H9 (cell line): ENCODE data around the gene PLEK. TPM values are rescaled to one million over a fixed set of nuclear protein-coding genes. Genes with fewer than 3 reads are reported as not detected.

Experiments
- DNase-seq: peaks from one replicate; pipeline ENCODE4 v3.0.0-alpha.2; 2017
- H2AFZ ChIP-seq: one replicate; pipeline ENCODE4 v1.6.1; 2013; ENCODE audit warnings: mild to moderate bottlenecking, low read length, control low read depth, moderate library complexity
- H2AK5ac ChIP-seq: 2 replicates; pipeline ENCODE4 v1.6.1; 2013; ENCODE audit warnings: low read length, control low read depth, mixed read lengths; ENCODE audit not compliant: insufficient read length
- H2BK120ac ChIP-seq: one replicate; pipeline ENCODE4 v1.6.1; 2013; ENCODE audit warnings: low read depth, mild to moderate bottlenecking, low read length, control low read depth, inconsistent platforms; ENCODE audit not compliant: poor library complexity, severe bottlenecking
- H2BK12ac ChIP-seq: 2 replicates; pipeline ENCODE4 v1.6.1; 2013; ENCODE audit warnings: low read length, control low read depth, mixed read lengths, low read depth; ENCODE audit not compliant: insufficient read length
- H2BK15ac ChIP-seq: 2 replicates; pipeline ENCODE4 v1.6.1; 2013; ENCODE audit warnings: low read depth, low read length, control low read depth
- H2BK20ac ChIP-seq: one replicate; pipeline ENCODE4 v1.6.1; 2013; ENCODE audit warnings: low read depth, mild to moderate bottlenecking, low read length, control low read depth, inconsistent platforms; ENCODE audit not compliant: poor library complexity, severe bottlenecking
- H2BK5ac ChIP-seq: 2 replicates; pipeline ENCODE4 v1.6.1; 2013; ENCODE audit warnings: low read length, control low read depth, mixed read lengths; ENCODE audit not compliant: insufficient read length
- H3K14ac ChIP-seq: 2 replicates; pipeline ENCODE4 v1.6.1; 2013; ENCODE audit warnings: low read length, control low read depth; ENCODE audit not compliant: insufficient read depth
- H3K18ac ChIP-seq: 2 replicates; pipeline ENCODE4 v1.6.1; 2013; ENCODE audit warnings: low read depth, mild to moderate bottlenecking, mixed read lengths, low read length, control low read depth; ENCODE audit not compliant: insufficient read length
- H3K23ac ChIP-seq: 2 replicates; pipeline ENCODE4 v1.6.1; 2013; ENCODE audit warnings: low read length, control low read depth, mixed read lengths, low read depth; ENCODE audit not compliant: insufficient read length
- H3K23me2 ChIP-seq: 2 replicates; pipeline ENCODE4 v1.6.1; 2013; ENCODE audit warnings: low read depth, mild to moderate bottlenecking, mixed read lengths, low read length, control low read depth; ENCODE audit not compliant: insufficient read length, poor library complexity, severe bottlenecking
- H3K27ac ChIP-seq: 2 replicates; pipeline ENCODE4 v1.5.1; 2013; ENCODE audit warnings: low read length, control low read depth, mixed read lengths, low read depth; ENCODE audit not compliant: insufficient read length
- H3K27me3 ChIP-seq: 2 replicates; pipeline ENCODE4 v1.6.1; 2013; ENCODE audit warnings: low read length, control low read depth, inconsistent platforms; ENCODE audit not compliant: insufficient read depth
- H3K4ac ChIP-seq: 2 replicates; pipeline ENCODE4 v1.6.1; 2013; ENCODE audit warnings: low read depth, mild to moderate bottlenecking, control low read depth, inconsistent platforms, low read length, moderate library complexity
- H3K4me1 ChIP-seq: 2 replicates; pipeline ENCODE4 v1.6.1; 2013; ENCODE audit warnings: low read length, control low read depth, inconsistent platforms; ENCODE audit not compliant: insufficient read depth
- H3K4me2 ChIP-seq: 2 replicates; pipeline ENCODE4 v1.6.1; 2013; ENCODE audit warnings: low read length, control low read depth, mixed read lengths; ENCODE audit not compliant: insufficient read length, insufficient read depth
- H3K56ac ChIP-seq: 2 replicates; pipeline ENCODE4 v1.6.1; 2013; ENCODE audit warnings: low read depth, mild to moderate bottlenecking, mixed read lengths, low read length, control low read depth; ENCODE audit not compliant: insufficient read length
- H3K79me1 ChIP-seq: 2 replicates; pipeline ENCODE4 v1.6.1; 2013; ENCODE audit warnings: low read depth, mild to moderate bottlenecking, moderate library complexity, low read length, control low read depth, inconsistent platforms; ENCODE audit not compliant: insufficient read depth, poor library complexity, severe bottlenecking
- H3K79me2 ChIP-seq: 2 replicates; pipeline ENCODE4 v1.6.1; 2013; ENCODE audit warnings: low read length, control low read depth, inconsistent platforms; ENCODE audit not compliant: insufficient read depth
- H3K9ac ChIP-seq: 2 replicates; pipeline ENCODE4 v1.6.1; 2013; ENCODE audit warnings: low read length, control low read depth, mixed read lengths; ENCODE audit not compliant: insufficient read length; ENCODE audit errors: extremely low read depth
- H3K9me3 ChIP-seq: one replicate; pipeline ENCODE4 v1.6.1; 2013; ENCODE audit warnings: low read depth, low read length, inconsistent platforms; ENCODE audit not compliant: control insufficient read depth
- H3T11ph ChIP-seq: one replicate; pipeline ENCODE4 v1.6.1; 2013; ENCODE audit warnings: mild to moderate bottlenecking, low read length, control low read depth, inconsistent platforms
- H4K20me1 ChIP-seq: one replicate; pipeline ENCODE4 v1.6.1; 2013; ENCODE audit not compliant: control insufficient read depth, insufficient read length, insufficient read depth
- H4K5ac ChIP-seq: 2 replicates; pipeline ENCODE4 v1.6.1; 2013; ENCODE audit warnings: low read depth, mild to moderate bottlenecking, mixed read lengths, low read length, control low read depth; ENCODE audit not compliant: insufficient read length
- H4K8ac ChIP-seq: replicated peaks from 2 replicates; pipeline ENCODE4 v1.6.1; 2013; ENCODE audit warnings: low read length, control low read depth, mixed read lengths, low read depth; ENCODE audit not compliant: insufficient read length
- H4K91ac ChIP-seq: 2 replicates; pipeline ENCODE4 v1.6.1; 2013; ENCODE audit warnings: low read depth, mild to moderate bottlenecking, moderate library complexity, mixed read lengths, low read length, control low read depth; ENCODE audit not compliant: insufficient read length
- H3K27ac Mint-ChIP-seq, 3 experiments: 2 replicates in 2 of 3; 3 replicates in 1 of 3; pipeline ENCODE4 v1.8.0; 2020 to 2021; ENCODE audit warnings: mixed read lengths in 3 of 3, mild to moderate bottlenecking in 1 of 3, moderate library complexity in 1 of 3
- H3K27me3 Mint-ChIP-seq: 2 replicates; pipeline ENCODE4 v1.8.0; 2021; ENCODE audit warnings: low read depth, mild to moderate bottlenecking, moderate library complexity, mixed read lengths
- H3K36me3 Mint-ChIP-seq, 3 experiments: 2 replicates in 2 of 3; 3 replicates in 1 of 3; pipeline ENCODE4 v1.8.0; 2020 to 2021; ENCODE audit warnings: low read depth in 3 of 3, mixed read lengths in 3 of 3; ENCODE audit not compliant: insufficient read depth in 1 of 3
- H3K4me1 Mint-ChIP-seq, 2 experiments: 2 replicates each; pipeline ENCODE4 v1.8.0; 2020; ENCODE audit warnings: mixed read lengths in 2 of 2
- H3K4me3 Mint-ChIP-seq, 2 experiments: 2 replicates in 1 of 2; 3 replicates in 1 of 2; pipeline ENCODE4 v1.8.0; 2020 to 2021; ENCODE audit warnings: mild to moderate bottlenecking in 2 of 2, mixed read lengths in 2 of 2, moderate library complexity in 1 of 2
- H3K9me3 Mint-ChIP-seq, 2 experiments: 2 replicates in 1 of 2; 3 replicates in 1 of 2; pipeline ENCODE4 v1.8.0; 2020; ENCODE audit warnings: mild to moderate bottlenecking in 2 of 2, mixed read lengths in 2 of 2, moderate library complexity in 1 of 2
- WGBS: extraction: QIAGEN DNeasy Blood & Tissue Kit; methylation state at CpG from one replicate; pipeline ENCODE4 v1.1.7; 2013; ENCODE audit warnings: missing lambda C conversion rate, low lambda C conversion rate, mixed read lengths; ENCODE audit not compliant: insufficient read length; ENCODE audit errors: extremely low coverage; 5-methylcytosine and 5-hydroxymethylcytosine counted together
- total RNA-seq: library from RNA; stranded (reverse); gene quantifications from 2 replicates; pipeline ENCODE4 v1.2.1, GENCODE V29; 2021
- TF ChIP-seq, protein P1 (sequence below): fragments of 200-600 bp; sonication (generic); conservative IDR thresholded peaks from 3 replicates; pipeline ENCODE4 v1.8.0; 2021; ENCODE audit warnings: antibody characterized with exemption, mild to moderate bottlenecking

The PLEK gene
- total RNA-seq, 1 experiment from 2014 or later: not detected

DNA sequence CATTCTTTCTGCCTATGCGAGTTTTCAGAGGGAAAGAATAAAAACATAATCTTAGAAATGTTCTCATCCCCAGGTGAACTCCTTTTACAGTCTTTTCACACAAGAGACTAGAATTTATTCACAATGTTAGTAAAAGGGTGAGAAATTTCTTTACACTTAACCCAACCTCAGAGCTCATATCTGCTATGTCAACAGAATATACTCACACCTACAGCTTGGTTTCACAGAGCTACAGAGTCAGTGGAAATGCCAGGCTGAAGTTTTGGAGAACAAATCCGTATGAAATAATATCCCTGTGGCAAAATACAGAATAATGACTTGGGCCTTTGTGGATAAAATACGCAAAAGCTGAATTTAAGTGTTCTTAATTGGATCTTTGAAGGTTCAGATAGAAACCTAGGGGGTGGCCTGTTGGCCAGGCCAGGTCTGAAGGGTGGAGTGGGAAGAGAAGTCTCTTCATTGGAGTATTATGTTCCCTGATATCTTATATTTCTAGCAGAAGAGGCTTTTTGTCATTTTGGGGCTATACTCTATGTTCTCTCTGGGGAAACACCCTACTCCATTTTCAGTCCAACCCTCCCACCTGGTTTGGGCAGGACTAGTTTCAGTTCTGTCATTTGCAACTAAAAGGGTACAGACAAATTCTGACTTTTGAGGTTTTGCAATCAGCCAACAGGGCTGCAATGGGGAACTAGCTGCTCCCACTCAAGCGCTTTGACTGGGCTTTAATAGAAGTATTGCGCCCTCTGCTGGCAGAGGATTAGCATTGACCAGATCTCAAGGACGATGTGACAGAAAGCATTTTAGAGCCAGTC is 76.3 kb downstream of the PLEK start:
- no peaks in the 10 kb centered on the region for H3K27me3 ChIP-seq
- H3K23ac ChIP-seq: no peak overlapping the region
- no peaks in the 10 kb centered on the region for H3K79me1 ChIP-seq
- H3K14ac ChIP-seq: no peak overlapping the region
- H3K27ac ChIP-seq: no peak overlapping the region
- H3K23me2 ChIP-seq: no peaks in the 10 kb centered on the region
- H4K8ac ChIP-seq: no peak overlapping the region
- H2BK12ac ChIP-seq: no peak overlapping the region
- H2AK5ac ChIP-seq: no peak overlapping the region
- no peak overlapping the region for H4K5ac ChIP-seq
- H3K4ac ChIP-seq: no peak overlapping the region
- Mint-ChIP-seq H3K4me3 (no peak overlapping the region), H3K27me3 (no peaks in the 10 kb centered on the region; the same call in 1 of the 2 replicates), H3K4me1 (peaks cover 4 to 10% of the 10 kb centered on the region in 2 experiments), H3K9me3 (no peaks in the 10 kb centered on the region), H3K36me3 (no peaks in the 10 kb centered on the region), H3K27ac (0 out of 7 replicates have a peak overlapping the region, but pooled peaks of 1 of the 3 experiments have one; percentile 63)
- no CpG with 5 or more reads among the region's 6 CpGs for WGBS
- no peak overlapping the region for H2BK15ac ChIP-seq
- no peak overlapping the region for H3K18ac ChIP-seq
- H4K20me1 ChIP-seq: no peaks in the 10 kb centered on the region
- no peaks in the 10 kb centered on the region; the same call in 1 of the 2 replicates for H3K4me1 ChIP-seq
- H3K9ac ChIP-seq: no peak overlapping the region
- H2AFZ ChIP-seq: no peak overlapping the region
- H3K4me2 ChIP-seq: no peak overlapping the region
- no peaks in the 10 kb centered on the region for H3K9me3 ChIP-seq
- TF ChIP-seq, protein P1, sequence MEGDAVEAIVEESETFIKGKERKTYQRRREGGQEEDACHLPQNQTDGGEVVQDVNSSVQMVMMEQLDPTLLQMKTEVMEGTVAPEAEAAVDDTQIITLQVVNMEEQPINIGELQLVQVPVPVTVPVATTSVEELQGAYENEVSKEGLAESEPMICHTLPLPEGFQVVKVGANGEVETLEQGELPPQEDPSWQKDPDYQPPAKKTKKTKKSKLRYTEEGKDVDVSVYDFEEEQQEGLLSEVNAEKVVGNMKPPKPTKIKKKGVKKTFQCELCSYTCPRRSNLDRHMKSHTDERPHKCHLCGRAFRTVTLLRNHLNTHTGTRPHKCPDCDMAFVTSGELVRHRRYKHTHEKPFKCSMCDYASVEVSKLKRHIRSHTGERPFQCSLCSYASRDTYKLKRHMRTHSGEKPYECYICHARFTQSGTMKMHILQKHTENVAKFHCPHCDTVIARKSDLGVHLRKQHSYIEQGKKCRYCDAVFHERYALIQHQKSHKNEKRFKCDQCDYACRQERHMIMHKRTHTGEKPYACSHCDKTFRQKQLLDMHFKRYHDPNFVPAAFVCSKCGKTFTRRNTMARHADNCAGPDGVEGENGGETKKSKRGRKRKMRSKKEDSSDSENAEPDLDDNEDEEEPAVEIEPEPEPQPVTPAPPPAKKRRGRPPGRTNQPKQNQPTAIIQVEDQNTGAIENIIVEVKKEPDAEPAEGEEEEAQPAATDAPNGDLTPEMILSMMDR: peak; percentile 95
- no peak overlapping the region for H2BK5ac ChIP-seq
- H2BK120ac ChIP-seq: no peak overlapping the region
- DNase-seq: peak; percentile 82
- H3T11ph ChIP-seq: no peak overlapping the region
- H4K91ac ChIP-seq: no peak overlapping the region
- no peak overlapping the region for H3K56ac ChIP-seq
- H2BK20ac ChIP-seq: no peak overlapping the region
- no peaks in the 10 kb centered on the region for H3K79me2 ChIP-seq
